Upper lobe of left lung (tissue), 6 donors: ENCODE measurements around the gene PHTF2. TPM values are rescaled to one million over a fixed set of nuclear protein-coding genes. Genes with fewer than 3 reads are reported as not detected.

Experiments used
- ATAC-seq, 2 donors: fragments of 200-7000 bp; cut with Tn5 transposase; one replicate each; pipeline ENCODE4 v1.9.1; 2022; ENCODE audit warnings: mild to moderate bottlenecking in 2 of 2, moderate library complexity in 2 of 2; ENCODE audit not compliant: low FRiP score in 2 of 2
- DNase-seq, 2 donors: peaks; one replicate each; pipeline ENCODE4 v3.0.0-alpha.2; 2019 to 2020
- H3K27ac ChIP-seq, 4 donors: fragments of 200-600 bp; sonication (generic); one replicate each; pipeline ENCODE4 v1.5.1; 2016 to 2019
- H3K27me3 ChIP-seq, 4 donors: fragments of 200-600 bp; sonication (generic); one replicate each; pipeline ENCODE4 v1.5.1; 2017 to 2019
- H3K36me3 ChIP-seq, 4 donors: fragments of 200-600 bp; sonication (generic); one replicate each; pipeline ENCODE4 v1.5.1; 2016 to 2019
- H3K4me1 ChIP-seq, 4 donors: fragments of 200-600 bp; sonication (generic); one replicate each; pipeline ENCODE4 v1.5.1; 2018 to 2019
- H3K4me3 ChIP-seq, 4 donors: fragments of 200-600 bp; sonication (generic); one replicate each; pipeline ENCODE4 v1.5.1; 2017 to 2019; ENCODE audit warnings: mild to moderate bottlenecking in 2 of 4, moderate library complexity in 1 of 4
- H3K9me3 ChIP-seq, 4 donors: fragments of 200-600 bp; sonication (generic); one replicate each; pipeline ENCODE4 v1.5.1; 2018 to 2019
- CTCF ChIP-seq, 6 experiments: fragments of 450-650 bp in 4 of 6; fragments of 200-600 bp in 2 of 6; sonication (generic) in 2 of 6; IDR thresholded peaks; one replicate each; pipeline ENCODE4 v1.5.1; 2016 to 2019; ENCODE audit warnings: antibody characterized with exemption in 6 of 6
- EP300 ChIP-seq, 4 donors: sonication (generic); formaldehyde crosslinking; IDR thresholded peaks; one replicate each; pipeline ENCODE4 v1.5.1; 2017; ENCODE audit warnings: antibody characterized with exemption in 4 of 4, control low read depth in 2 of 4
- POLR2A ChIP-seq, 4 donors: fragments of 450-650 bp; IDR thresholded peaks; one replicate each; pipeline ENCODE4 v1.5.1; 2016 to 2017; ENCODE audit warnings: antibody characterized with exemption in 4 of 4, mild to moderate bottlenecking in 2 of 4
- POLR2AphosphoS5 ChIP-seq, 2 donors: sonication (generic); formaldehyde crosslinking; IDR thresholded peaks; one replicate each; pipeline ENCODE4 v1.5.1; 2017; ENCODE audit warnings: antibody characterized with exemption in 2 of 2
- WGBS, 2 donors: methylation state at CpG; one replicate each; pipeline ENCODE4 v1.1.5; 2017 to 2018; 5-methylcytosine and 5-hydroxymethylcytosine counted together
- total RNA-seq, 6 donors: library from RNA; depleted of rRNA in 4 of 6; stranded (reverse); fragments of >200 nt in 4 of 6; gene quantifications; one replicate each; pipeline versions ENCODE4 v1.1.0 to v1.2.1, GENCODE V29; 2016 to 2021
- donor health status: DM: no; HTN: no; CAD: no; lungs with moderate emphysema.
- donor health status: DM: no; HTN: yes; CAD: no; lungs with severe emphysema.

PHTF2 gene
- total RNA-seq, 6 donors from 2014 or later: 7.0 to 25.2 (median 14.7) TPM

- Histone ChIP-seq H3K27ac (peak overlapping the region in 1 of 4 donors; percentile 32), H3K36me3 (peaks cover 0 to 25% (median 5%) of the 10 kb centered on the region in 4 donors), H3K27me3 (no peaks in the 10 kb centered on the region), H3K4me3 (no peak overlapping the region), H3K9me3 (no peaks in the 10 kb centered on the region), H3K4me1 (peaks cover 0 to 18% (median 7%) of the 10 kb centered on the region in 4 donors)
- ATAC-seq: no peak
- no peak for DNase-seq
- TF ChIP-seq EP300 (IDR thresholded peaks at IDR 0.05): no peak
- TF ChIP-seq POLR2A (IDR thresholded peaks at IDR 0.05): no peak
- no peak for TF ChIP-seq CTCF (IDR thresholded peaks at IDR 0.05)
- no peak for TF ChIP-seq POLR2AphosphoS5 (IDR thresholded peaks at IDR 0.05)
- WGBS, 2 donors: 88 to 91% methylated on average over 6 of the region's 6 CpGs
Measured at GRCh38 chr7:77766801-77767605, 31.6 kb upstream of the PHTF2 start.

GRCh38 chr7:77770316-77770715, 28.3 kb upstream of the PHTF2 start:
- no peaks in the 10 kb centered on the region for H3K9me3 ChIP-seq
- 88 to 99% methylated on average over 8 of the region's 8 CpGs for WGBS, 2 donors

GRCh38 chr7:77771901-77772300, 26.7 kb upstream of the PHTF2 start:
- no peaks in the 10 kb centered on the region for H3K4me1 ChIP-seq
- H3K4me3 ChIP-seq: no peak overlapping the region
- H3K27ac ChIP-seq: no peak overlapping the region
- TF ChIP-seq CTCF (IDR thresholded peaks at IDR 0.05) (no peak), POLR2AphosphoS5 (IDR thresholded peaks at IDR 0.05) (no peak), EP300 (IDR thresholded peaks at IDR 0.05) (no peak), POLR2A (IDR thresholded peaks at IDR 0.05) (no peak)
- peaks cover 2 to 67% (median 25%) of the 10 kb centered on the region in 4 donors for H3K36me3 ChIP-seq
- ATAC-seq: no peak
- DNase-seq: no peak
- no peaks in the 10 kb centered on the region for H3K9me3 ChIP-seq
- H3K27me3 ChIP-seq: no peaks in the 10 kb centered on the region

More at GRCh38 chr7:77770316-77770715, 28.3 kb upstream of the PHTF2 start:
- no peak overlapping the region for H3K4me3 ChIP-seq
- H3K27ac ChIP-seq: no peak overlapping the region
- no peak for ATAC-seq
- no peak for TF ChIP-seq POLR2A (IDR thresholded peaks at IDR 0.05)
- no peak for TF ChIP-seq EP300 (IDR thresholded peaks at IDR 0.05)
- no peak for TF ChIP-seq POLR2AphosphoS5 (IDR thresholded peaks at IDR 0.05)
- TF ChIP-seq CTCF (IDR thresholded peaks at IDR 0.05): no peak
- DNase-seq: no peak
- no peaks in the 10 kb centered on the region for H3K27me3 ChIP-seq
- peaks cover 2 to 56% (median 25%) of the 10 kb centered on the region in 4 donors for H3K36me3 ChIP-seq
- H3K4me1 ChIP-seq: peaks cover 0 to 8% (median 6%) of the 10 kb centered on the region in 4 donors

DNA sequence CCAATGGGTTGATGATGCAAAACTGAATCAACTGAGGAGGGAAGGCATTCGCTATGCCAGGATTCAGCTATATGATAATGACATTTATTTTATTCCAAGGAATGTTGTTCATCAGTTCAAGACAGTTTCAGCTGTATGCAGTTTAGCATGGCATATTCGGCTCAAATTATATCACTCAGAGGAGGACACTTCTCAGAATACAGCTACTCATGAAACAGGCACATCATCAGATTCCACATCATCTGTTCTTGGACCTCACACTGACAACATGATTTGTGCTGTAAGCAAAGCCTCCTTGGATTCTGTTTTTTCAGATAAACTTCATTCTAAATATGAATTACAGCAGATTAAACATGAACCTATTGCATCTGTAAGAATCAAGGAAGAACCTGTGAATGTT, 20.0 kb upstream of the PHTF2 start:
- Histone ChIP-seq H3K27me3 (no peaks in the 10 kb centered on the region), H3K4me3 (no peak overlapping the region), H3K27ac (no peak overlapping the region), H3K9me3 (no peaks in the 10 kb centered on the region), H3K4me1 (peaks cover 0 to 3% (median 0%) of the 10 kb centered on the region in 4 donors), H3K36me3 (peaks cover 6 to 85% (median 23%) of the 10 kb centered on the region in 4 donors)
- TF ChIP-seq EP300 (IDR thresholded peaks at IDR 0.05) (no peak), POLR2A (IDR thresholded peaks at IDR 0.05) (no peak), POLR2AphosphoS5 (IDR thresholded peaks at IDR 0.05) (no peak), CTCF (IDR thresholded peaks at IDR 0.05) (no peak)
- 93 to 94% methylated on average over 2 of the region's 2 CpGs for WGBS, 2 donors
- no peak for ATAC-seq
- DNase-seq: no peak
